ENCODE measurements around the gene PRG2.

PRG2 gene

DNA sequence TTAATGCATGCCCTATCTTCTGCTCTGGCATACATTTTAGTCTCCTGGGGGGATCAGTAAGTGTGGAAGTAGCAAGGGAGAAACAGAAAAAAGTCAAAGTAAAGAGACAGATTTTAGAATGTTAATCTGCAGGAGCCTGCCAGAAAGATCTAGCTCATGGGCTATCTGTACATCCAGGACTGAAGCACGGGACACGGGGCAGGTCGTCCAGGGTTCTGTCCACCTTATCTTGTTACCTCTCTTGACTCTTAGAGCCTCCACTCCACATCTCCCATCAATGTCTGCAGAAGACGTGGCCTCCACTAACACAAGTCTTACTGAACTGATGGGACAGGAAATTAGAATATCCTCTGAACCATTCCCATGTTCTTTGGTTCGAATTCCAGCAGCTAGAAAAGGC lies 38.2 kb upstream of the PRG2 start:
- no peak overlapping the region for H3K27ac ChIP-seq (ENCODE audit: low read depth, low read length)
- peaks cover 24 to 60% (median 57%) of the 10 kb centered on the region in 5 donors for H3K4me1 ChIP-seq (ENCODE audit: control insufficient read depth in 5 of 5, insufficient read depth in 5 of 5, low read length in 5 of 5)

GRCh38 chr11:57427727-57428082 lies 37.3 kb upstream of the PRG2 start:
- Histone ChIP-seq H3K4me1 (ENCODE audit: control insufficient read depth in 5 of 5, insufficient read depth in 5 of 5, low read length in 5 of 5) (peaks cover 24 to 60% (median 58%) of the 10 kb centered on the region in 5 donors), H3K9ac (ENCODE audit: low read length in 5 of 5) (peak overlapping the region in 3 of 5 donors; percentile 82 to 86 (median 84)), H3K27ac (ENCODE audit: low read depth, low read length) (peak overlapping the region; percentile 96), H3K36me3 (ENCODE audit: control insufficient read depth in 5 of 5, insufficient read depth in 5 of 5, low read length in 5 of 5) (peaks cover 0 to 13% (median 7%) of the 10 kb centered on the region in 5 donors), H3K4me3 (ENCODE audit: low read depth in 1 of 5, low read length in 5 of 5) (peak overlapping the region in 2 of 5 donors; percentile 68 to 73), H3K9me3 (ENCODE audit: control insufficient read depth in 5 of 5, low read length in 5 of 5) (no peaks in the 10 kb centered on the region), H3K27me3 (ENCODE audit: control insufficient read depth in 5 of 5, insufficient read depth in 4 of 5, low read length in 5 of 5) (no peaks in the 10 kb centered on the region)

More for the DNA sequence above, 38.2 kb upstream of the PRG2 start:
- Histone ChIP-seq H3K36me3 (ENCODE audit: control insufficient read depth in 5 of 5, insufficient read depth in 5 of 5, low read length in 5 of 5) (peaks cover 0 to 6% (median 5%) of the 10 kb centered on the region in 5 donors), H3K9me3 (ENCODE audit: control insufficient read depth in 5 of 5, low read length in 5 of 5) (no peaks in the 10 kb centered on the region), H3K27me3 (ENCODE audit: control insufficient read depth in 5 of 5, insufficient read depth in 4 of 5, low read length in 5 of 5) (no peaks in the 10 kb centered on the region), H3K9ac (ENCODE audit: low read length in 5 of 5) (no peak overlapping the region), H3K4me3 (ENCODE audit: low read depth in 1 of 5, low read length in 5 of 5) (no peak overlapping the region)

DNA sequence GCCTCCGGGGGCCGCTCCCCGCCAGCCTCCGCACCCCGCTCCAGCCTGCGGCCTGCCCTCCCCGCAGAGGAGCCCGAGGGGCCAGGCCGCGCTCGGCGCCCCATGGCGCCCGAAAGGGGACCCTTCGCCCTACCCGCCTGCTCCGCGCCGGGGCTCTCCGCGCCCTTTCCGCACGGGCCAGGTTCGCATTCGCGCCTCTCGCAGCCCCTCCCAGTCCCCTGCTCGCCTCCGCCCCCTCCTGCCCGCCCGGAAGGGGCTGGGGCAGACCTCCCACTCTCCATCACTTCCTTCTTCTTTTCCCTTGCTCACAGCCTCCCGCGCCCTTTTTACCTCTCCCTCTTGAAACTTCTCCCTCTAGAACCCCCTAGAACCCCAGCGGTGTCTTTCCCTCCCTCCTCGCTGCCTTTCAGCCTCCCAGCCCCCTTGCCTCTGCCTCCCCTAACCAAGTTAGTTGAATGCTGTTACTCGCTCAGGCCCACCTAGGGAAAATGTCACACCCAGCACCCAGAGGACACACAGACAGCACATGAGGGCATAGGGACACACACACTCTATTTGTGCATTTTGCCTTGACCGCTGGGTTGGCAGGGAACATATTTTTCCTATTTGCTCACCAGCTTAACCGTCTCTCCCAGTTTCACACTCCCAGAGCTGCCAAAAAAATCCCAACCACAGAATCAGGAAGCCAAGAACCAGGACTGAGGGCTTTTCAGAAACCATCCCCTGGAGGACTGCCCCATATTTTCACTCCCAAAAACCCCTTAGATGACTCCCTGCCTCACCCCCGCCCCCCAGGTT lies 36.7 kb upstream of the PRG2 start, which contains the start of gene SLC43A3:
TSS of gene SLC43A3 (minus strand) at position 193 of the 798 bp plus-strand sequence. CDS start 949 bp downstream, outside the sequence.
- peaks cover 0 to 19% (median 8%) of the 10 kb centered on the region in 5 donors for H3K36me3 ChIP-seq (ENCODE audit: control insufficient read depth in 5 of 5, insufficient read depth in 5 of 5, low read length in 5 of 5)
- H3K27ac ChIP-seq (ENCODE audit: low read depth, low read length): peak within 1 kb of the TSS; percentile 96
- peaks cover 24 to 54% (median 52%) of the 10 kb centered on the region in 5 donors for H3K4me1 ChIP-seq (ENCODE audit: control insufficient read depth in 5 of 5, insufficient read depth in 5 of 5, low read length in 5 of 5)
- H3K4me3 ChIP-seq (ENCODE audit: low read depth in 1 of 5, low read length in 5 of 5): peak within 1 kb of the TSS; percentile 57 to 73 (median 60)
- H3K9me3 ChIP-seq (ENCODE audit: control insufficient read depth in 5 of 5, low read length in 5 of 5): no peaks in the 10 kb centered on the region
- no peaks in the 10 kb centered on the region for H3K27me3 ChIP-seq (ENCODE audit: control insufficient read depth in 5 of 5, insufficient read depth in 4 of 5, low read length in 5 of 5)
- peak within 1 kb of the TSS; percentile 70 to 86 (median 82) for H3K9ac ChIP-seq (ENCODE audit: low read length in 5 of 5)

GRCh38 chr11:57426439-57426928 lies 36.0 kb upstream of the PRG2 start:
- H3K27ac ChIP-seq (ENCODE audit: low read depth, low read length): peak overlapping the region; percentile 96
- no peaks in the 10 kb centered on the region for H3K9me3 ChIP-seq (ENCODE audit: control insufficient read depth in 5 of 5, low read length in 5 of 5)
- H3K4me1 ChIP-seq (ENCODE audit: control insufficient read depth in 5 of 5, insufficient read depth in 5 of 5, low read length in 5 of 5): peaks cover 24 to 50% (median 48%) of the 10 kb centered on the region in 5 donors
- peak overlapping the region; percentile 57 to 68 (median 60) for H3K4me3 ChIP-seq (ENCODE audit: low read depth in 1 of 5, low read length in 5 of 5)
- H3K9ac ChIP-seq (ENCODE audit: low read length in 5 of 5): peak overlapping the region; percentile 70 to 86 (median 82)
- peaks cover 0 to 21% (median 9%) of the 10 kb centered on the region in 5 donors for H3K36me3 ChIP-seq (ENCODE audit: control insufficient read depth in 5 of 5, insufficient read depth in 5 of 5, low read length in 5 of 5)
- no peaks in the 10 kb centered on the region for H3K27me3 ChIP-seq (ENCODE audit: control insufficient read depth in 5 of 5, insufficient read depth in 4 of 5, low read length in 5 of 5)

- Histone ChIP-seq H3K27me3 (ENCODE audit: control insufficient read depth in 5 of 5, insufficient read depth in 4 of 5, low read length in 5 of 5) (no peaks in the 10 kb centered on the region), H3K9ac (ENCODE audit: low read length in 5 of 5) (peak overlapping the region; percentile 70 to 86 (median 82)), H3K4me3 (ENCODE audit: low read depth in 1 of 5, low read length in 5 of 5) (peak overlapping the region; percentile 57 to 68 (median 60)), H3K27ac (ENCODE audit: low read depth, low read length) (peak overlapping the region; percentile 96), H3K4me1 (ENCODE audit: control insufficient read depth in 5 of 5, insufficient read depth in 5 of 5, low read length in 5 of 5) (peaks cover 24 to 50% (median 48%) of the 10 kb centered on the region in 5 donors), H3K9me3 (ENCODE audit: control insufficient read depth in 5 of 5, low read length in 5 of 5) (no peaks in the 10 kb centered on the region), H3K36me3 (ENCODE audit: control insufficient read depth in 5 of 5, insufficient read depth in 5 of 5, low read length in 5 of 5) (peaks cover 0 to 25% (median 15%) of the 10 kb centered on the region in 5 donors)
These were observed 35.4 kb upstream of the PRG2 start for GRCh38 chr11:57425565-57426438.

DNA sequence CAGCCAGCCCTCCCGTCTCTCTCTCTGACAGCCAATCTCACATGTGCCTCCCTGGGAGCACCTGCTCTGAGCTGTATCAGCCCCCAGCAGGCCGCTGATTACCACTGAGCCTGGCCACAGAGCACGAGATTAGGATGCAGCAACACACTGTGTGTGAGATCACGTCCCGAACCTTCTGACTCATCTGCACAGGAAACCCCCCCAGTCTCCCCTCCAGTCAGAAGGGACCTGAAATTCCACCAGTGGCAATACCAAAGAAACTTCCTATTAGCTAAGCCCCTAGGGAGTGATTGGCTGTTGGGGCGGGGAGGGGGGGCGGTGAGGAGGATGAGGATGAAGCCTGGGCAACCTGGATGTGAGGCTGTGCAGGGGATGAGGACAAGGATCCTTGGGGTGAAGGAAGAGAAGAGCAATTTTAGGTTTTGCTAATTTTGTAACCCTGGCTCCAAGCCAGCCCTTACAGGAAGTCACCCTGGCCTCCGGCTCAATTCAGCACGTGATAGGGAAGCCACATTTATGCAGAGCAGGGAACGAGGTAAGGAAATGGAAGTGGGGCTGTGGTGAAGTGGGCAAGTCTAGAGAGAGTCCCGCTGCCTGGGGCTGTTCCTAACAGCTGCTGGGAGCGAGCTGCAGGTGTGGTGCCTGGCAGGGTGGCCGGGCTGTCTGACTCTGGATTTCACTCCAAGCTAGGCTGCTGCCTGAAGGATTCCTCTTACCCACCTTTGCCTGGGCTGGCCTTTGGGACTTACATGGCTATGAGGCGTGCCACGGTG lies 34.5 kb upstream of the PRG2 start:
- Histone ChIP-seq H3K9ac (ENCODE audit: low read length in 5 of 5) (peak overlapping the region in 4 of 5 donors; percentile 70 to 86 (median 78)), H3K27ac (ENCODE audit: low read depth, low read length) (peak overlapping the region; percentile 96), H3K4me3 (ENCODE audit: low read depth in 1 of 5, low read length in 5 of 5) (peak overlapping the region; percentile 23 to 68 (median 57)), H3K9me3 (ENCODE audit: control insufficient read depth in 5 of 5, low read length in 5 of 5) (no peaks in the 10 kb centered on the region), H3K4me1 (ENCODE audit: control insufficient read depth in 5 of 5, insufficient read depth in 5 of 5, low read length in 5 of 5) (peaks cover 24 to 50% (median 48%) of the 10 kb centered on the region in 5 donors), H3K36me3 (ENCODE audit: control insufficient read depth in 5 of 5, insufficient read depth in 5 of 5, low read length in 5 of 5) (peaks cover 0 to 34% (median 23%) of the 10 kb centered on the region in 5 donors), H3K27me3 (ENCODE audit: control insufficient read depth in 5 of 5, insufficient read depth in 4 of 5, low read length in 5 of 5) (no peaks in the 10 kb centered on the region)

- Histone ChIP-seq H3K36me3 (ENCODE audit: control insufficient read depth in 5 of 5, insufficient read depth in 5 of 5, low read length in 5 of 5) (peaks cover 0 to 36% (median 27%) of the 10 kb centered on the region in 5 donors), H3K27ac (ENCODE audit: low read depth, low read length) (peak overlapping the region; percentile 96), H3K4me3 (ENCODE audit: low read depth in 1 of 5, low read length in 5 of 5) (peak overlapping the region in 4 of 5 donors; percentile 54 to 68 (median 58)), H3K27me3 (ENCODE audit: control insufficient read depth in 5 of 5, insufficient read depth in 4 of 5, low read length in 5 of 5) (no peaks in the 10 kb centered on the region), H3K9ac (ENCODE audit: low read length in 5 of 5) (peak overlapping the region in 4 of 5 donors; percentile 50 to 71 (median 62)), H3K9me3 (ENCODE audit: control insufficient read depth in 5 of 5, low read length in 5 of 5) (no peaks in the 10 kb centered on the region), H3K4me1 (ENCODE audit: control insufficient read depth in 5 of 5, insufficient read depth in 5 of 5, low read length in 5 of 5) (peaks cover 24 to 50% (median 48%) of the 10 kb centered on the region in 5 donors)
These were observed 33.8 kb upstream of the PRG2 start for GRCh38 chr11:57424137-57424791.

GRCh38 chr11:57422669-57423068 lies 32.2 kb upstream of the PRG2 start:
- Histone ChIP-seq H3K9me3 (ENCODE audit: control insufficient read depth in 5 of 5, low read length in 5 of 5) (no peaks in the 10 kb centered on the region), H3K9ac (ENCODE audit: low read length in 5 of 5) (no peak overlapping the region), H3K4me3 (ENCODE audit: low read depth in 1 of 5, low read length in 5 of 5) (no peak overlapping the region), H3K36me3 (ENCODE audit: control insufficient read depth in 5 of 5, insufficient read depth in 5 of 5, low read length in 5 of 5) (peaks cover 0 to 47% (median 33%) of the 10 kb centered on the region in 5 donors), H3K27ac (ENCODE audit: low read depth, low read length) (peak overlapping the region; percentile 96), H3K4me1 (ENCODE audit: control insufficient read depth in 5 of 5, insufficient read depth in 5 of 5, low read length in 5 of 5) (peaks cover 20 to 48% (median 40%) of the 10 kb centered on the region in 5 donors), H3K27me3 (ENCODE audit: control insufficient read depth in 5 of 5, insufficient read depth in 4 of 5, low read length in 5 of 5) (no peaks in the 10 kb centered on the region)

GRCh38 chr11:57421805-57422204 lies 31.4 kb upstream of the PRG2 start:
- Histone ChIP-seq H3K27ac (ENCODE audit: low read depth, low read length) (no peak overlapping the region), H3K36me3 (ENCODE audit: control insufficient read depth in 5 of 5, insufficient read depth in 5 of 5, low read length in 5 of 5) (peaks cover 0 to 55% (median 42%) of the 10 kb centered on the region in 5 donors), H3K4me3 (ENCODE audit: low read depth in 1 of 5, low read length in 5 of 5) (no peak overlapping the region), H3K27me3 (ENCODE audit: control insufficient read depth in 5 of 5, insufficient read depth in 4 of 5, low read length in 5 of 5) (no peaks in the 10 kb centered on the region), H3K4me1 (ENCODE audit: control insufficient read depth in 5 of 5, insufficient read depth in 5 of 5, low read length in 5 of 5) (peaks cover 21 to 49% (median 39%) of the 10 kb centered on the region in 5 donors), H3K9me3 (ENCODE audit: control insufficient read depth in 5 of 5, low read length in 5 of 5) (no peaks in the 10 kb centered on the region), H3K9ac (ENCODE audit: low read length in 5 of 5) (no peak overlapping the region)
